Body of pancreas (tissue), 4 donors: ENCODE results near the gene CLEC3A.

Experiments used
- POLR2A ChIP-seq, 3 donors: fragments of 450-650 bp; IDR thresholded peaks; one replicate each; pipeline ENCODE4 v1.6.1; 2016; ENCODE audit warnings: antibody characterized with exemption in 3 of 3, mild to moderate bottlenecking in 2 of 3
- TF ChIP-seq, protein P1 (sequence below), 7 experiments: fragments of 450-650 bp in 4 of 7; fragments of 200-600 bp in 3 of 7; sonication (generic) in 3 of 7; IDR thresholded peaks; one replicate each; pipeline ENCODE4 v1.5.1; 2016 to 2019; ENCODE audit warnings: antibody characterized with exemption in 7 of 7

GRCh38 chr16:77998350-77999023, 23.9 kb upstream of the CLEC3A start:
- no peak for TF ChIP-seq POLR2A (IDR thresholded peaks at IDR 0.05)
- TF ChIP-seq, protein P1, sequence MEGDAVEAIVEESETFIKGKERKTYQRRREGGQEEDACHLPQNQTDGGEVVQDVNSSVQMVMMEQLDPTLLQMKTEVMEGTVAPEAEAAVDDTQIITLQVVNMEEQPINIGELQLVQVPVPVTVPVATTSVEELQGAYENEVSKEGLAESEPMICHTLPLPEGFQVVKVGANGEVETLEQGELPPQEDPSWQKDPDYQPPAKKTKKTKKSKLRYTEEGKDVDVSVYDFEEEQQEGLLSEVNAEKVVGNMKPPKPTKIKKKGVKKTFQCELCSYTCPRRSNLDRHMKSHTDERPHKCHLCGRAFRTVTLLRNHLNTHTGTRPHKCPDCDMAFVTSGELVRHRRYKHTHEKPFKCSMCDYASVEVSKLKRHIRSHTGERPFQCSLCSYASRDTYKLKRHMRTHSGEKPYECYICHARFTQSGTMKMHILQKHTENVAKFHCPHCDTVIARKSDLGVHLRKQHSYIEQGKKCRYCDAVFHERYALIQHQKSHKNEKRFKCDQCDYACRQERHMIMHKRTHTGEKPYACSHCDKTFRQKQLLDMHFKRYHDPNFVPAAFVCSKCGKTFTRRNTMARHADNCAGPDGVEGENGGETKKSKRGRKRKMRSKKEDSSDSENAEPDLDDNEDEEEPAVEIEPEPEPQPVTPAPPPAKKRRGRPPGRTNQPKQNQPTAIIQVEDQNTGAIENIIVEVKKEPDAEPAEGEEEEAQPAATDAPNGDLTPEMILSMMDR (IDR thresholded peaks at IDR 0.05) = no peak
